Measurements from ENCODE around the gene PGR.

Gene PGR

GRCh38 chr11:101010899-101011298 is 118.7 kb downstream of the PGR start:
- no peak for DNase-seq (ENCODE audit: low read depth)

- no peak for DNase-seq (ENCODE audit: low read depth)
These were observed 119.9 kb downstream of the PGR start for GRCh38 chr11:101009690-101010055.

GRCh38 chr11:101008961-101009689 is 120.5 kb downstream of the PGR start:
- DNase-seq (ENCODE audit: low read depth) = no peak

GRCh38 chr11:101003468-101003867 is 126.1 kb downstream of the PGR start:
- DNase-seq (ENCODE audit: low read depth) = no peak

GRCh38 chr11:100999756-101000155 is 129.9 kb downstream of the PGR start:
- DNase-seq (ENCODE audit: low read depth) = no peak

GRCh38 chr11:100994966-100995365 is 134.6 kb downstream of the PGR start:
- DNase-seq (ENCODE audit: low read depth) = no peak

- no peak for DNase-seq (ENCODE audit: low read depth)
These were observed 138.1 kb downstream of the PGR start for GRCh38 chr11:100991541-100991940.

GRCh38 chr11:100990931-100991330 is 138.7 kb downstream of the PGR start:
- DNase-seq (ENCODE audit: low read depth) = no peak

- no peak for DNase-seq (ENCODE audit: low read depth)
These were observed 144.9 kb downstream of the PGR start for GRCh38 chr11:100984668-100985067.

- DNase-seq (ENCODE audit: low read depth) = no peak
These were observed 148.3 kb downstream of the PGR start for GRCh38 chr11:100981196-100981824.

GRCh38 chr11:100980156-100980555 is 149.5 kb downstream of the PGR start:
- DNase-seq (ENCODE audit: low read depth) = no peak
